Mesenchymal stem cell (in vitro differentiated cells and primary cell): Measurements from ENCODE around the gene CTNNA3.

Source experiments
- DNase-seq: peaks from one replicate; pipeline ENCODE4 v3.0.0-alpha.2; 2013
- H2AFZ ChIP-seq: one replicate; pipeline ENCODE4 v1.6.1; 2013; ENCODE audit warnings: low read depth, mild to moderate bottlenecking, control low read depth, inconsistent platforms, low read length, moderate library complexity
- H2AK5ac ChIP-seq: 2 replicates; pipeline ENCODE4 v1.6.1; 2013; ENCODE audit warnings: low read length, moderate library complexity, mild to moderate bottlenecking, inconsistent platforms; ENCODE audit not compliant: severe bottlenecking
- H2BK120ac ChIP-seq: one replicate; pipeline ENCODE4 v1.6.1; 2013; ENCODE audit warnings: low read depth, mild to moderate bottlenecking, inconsistent platforms, low read length, moderate library complexity
- H2BK12ac ChIP-seq, 2 experiments: one replicate each; pipeline ENCODE4 v1.6.1; 2013; ENCODE audit warnings: inconsistent platforms in 2 of 2, low read length in 2 of 2, mild to moderate bottlenecking in 2 of 2, moderate library complexity in 2 of 2, control low read depth in 1 of 2
- H2BK15ac ChIP-seq: one replicate; pipeline ENCODE4 v1.6.1; 2013; ENCODE audit warnings: mild to moderate bottlenecking, low read depth, inconsistent platforms; ENCODE audit not compliant: poor library complexity, severe bottlenecking
- H2BK5ac ChIP-seq: 2 replicates; pipeline ENCODE4 v1.6.1; 2013; ENCODE audit warnings: low read depth, mild to moderate bottlenecking, low read length, control low read depth, inconsistent platforms; ENCODE audit not compliant: poor library complexity, severe bottlenecking
- H3K14ac ChIP-seq, 2 experiments: one replicate each; pipeline ENCODE4 v1.6.1; 2013; ENCODE audit warnings: inconsistent platforms in 2 of 2, low read length in 2 of 2, control low read depth in 1 of 2, mild to moderate bottlenecking in 1 of 2, moderate library complexity in 1 of 2
- H3K18ac ChIP-seq, 2 experiments: one replicate each; pipeline ENCODE4 v1.6.1; 2013; ENCODE audit warnings: inconsistent platforms in 2 of 2, low read length in 2 of 2, control low read depth in 1 of 2, low read depth in 1 of 2, mild to moderate bottlenecking in 1 of 2
- H3K23ac ChIP-seq, 2 experiments: one replicate each; pipeline ENCODE4 v1.6.1; 2013; ENCODE audit warnings: inconsistent platforms in 2 of 2, low read length in 2 of 2, mild to moderate bottlenecking in 2 of 2, moderate library complexity in 2 of 2, control low read depth in 1 of 2
- H3K27ac ChIP-seq: 2 replicates; pipeline ENCODE4 v1.5.1; 2013; ENCODE audit warnings: mild to moderate bottlenecking, moderate library complexity, low read length, control low read depth, inconsistent platforms; ENCODE audit not compliant: poor library complexity, severe bottlenecking
- H3K27me3 ChIP-seq, 2 experiments: 2 replicates each; pipeline versions ENCODE4 v1.6.1 to v1.7.0; 2013; ENCODE audit warnings: low read length in 2 of 2, mild to moderate bottlenecking in 2 of 2, moderate library complexity in 2 of 2, control low read depth in 1 of 2, inconsistent platforms in 1 of 2; ENCODE audit not compliant: control insufficient read depth in 1 of 2, insufficient read depth in 1 of 2
- H3K36me3 ChIP-seq, 2 experiments: 2 replicates each; pipeline versions ENCODE4 v1.6.1 to v1.7.0; 2013; ENCODE audit warnings: low read length in 2 of 2, control low read depth in 1 of 2, inconsistent platforms in 1 of 2, low read depth in 1 of 2, mild to moderate bottlenecking in 1 of 2; ENCODE audit not compliant: insufficient read depth in 2 of 2, control insufficient read depth in 1 of 2
- H3K4ac ChIP-seq, 2 experiments: one replicate each; pipeline ENCODE4 v1.6.1; 2013; ENCODE audit warnings: inconsistent platforms in 2 of 2, low read length in 2 of 2, mild to moderate bottlenecking in 2 of 2, moderate library complexity in 2 of 2, control low read depth in 1 of 2, low read depth in 1 of 2
- H3K4me1 ChIP-seq: 2 replicates; pipeline ENCODE4 v1.6.1; 2013; ENCODE audit warnings: low read depth, low read length, control low read depth; ENCODE audit not compliant: control insufficient read depth, insufficient read depth
- H3K4me2 ChIP-seq: 2 replicates; pipeline ENCODE4 v1.6.1; 2013; ENCODE audit warnings: low read length, mild to moderate bottlenecking, inconsistent platforms; ENCODE audit not compliant: poor library complexity, severe bottlenecking
- H3K4me3 ChIP-seq, 2 experiments: 2 replicates each; pipeline versions ENCODE4 v1.5.1 to v1.7.0; 2013; ENCODE audit warnings: low read length in 2 of 2, mild to moderate bottlenecking in 2 of 2, control low read depth in 1 of 2, low read depth in 1 of 2; ENCODE audit not compliant: insufficient read depth in 1 of 2
- H3K79me1 ChIP-seq: replicated peaks from 2 replicates; pipeline ENCODE4 v1.6.1; 2013; ENCODE audit warnings: mild to moderate bottlenecking, control low read depth, low read length, inconsistent platforms; ENCODE audit not compliant: poor library complexity, severe bottlenecking
- H3K9ac ChIP-seq: 2 replicates; pipeline ENCODE4 v1.7.0; 2013; ENCODE audit warnings: mild to moderate bottlenecking, low read length, moderate library complexity
- H3K9me3 ChIP-seq: 2 replicates; pipeline ENCODE4 v1.7.0; 2013; ENCODE audit warnings: mild to moderate bottlenecking, low read length; ENCODE audit not compliant: control insufficient read depth
- H4K8ac ChIP-seq: one replicate; pipeline ENCODE4 v1.6.1; 2013; ENCODE audit warnings: inconsistent platforms, mild to moderate bottlenecking, low read length, moderate library complexity
- H4K91ac ChIP-seq: one replicate; pipeline ENCODE4 v1.6.1; 2013; ENCODE audit warnings: mild to moderate bottlenecking, low read length, inconsistent platforms
- WGBS: methylation state at CpG from one replicate; pipeline ENCODE4 v1.1.7; 2013; ENCODE audit warnings: mixed read lengths; 5-methylcytosine and 5-hydroxymethylcytosine counted together

Gene CTNNA3

GRCh38 chr10:66228887-66229286 is 1467.1 kb downstream of the CTNNA3 start:
- no peak overlapping the region for H2BK15ac ChIP-seq
- no peak overlapping the region for H2AFZ ChIP-seq
- no peak overlapping the region for H3K23ac ChIP-seq
- no peak overlapping the region for H2BK12ac ChIP-seq
- no peak overlapping the region for H3K9ac ChIP-seq
- H4K91ac ChIP-seq: no peak overlapping the region
- no peak overlapping the region for H2BK120ac ChIP-seq
- H3K79me1 ChIP-seq: no peaks in the 10 kb centered on the region
- H3K4ac ChIP-seq: no peak overlapping the region
- no peak overlapping the region for H4K8ac ChIP-seq
- H3K4me2 ChIP-seq: no peak overlapping the region
- H3K27ac ChIP-seq: no peak overlapping the region
- DNase-seq: no peak
- H3K9me3 ChIP-seq: peaks cover 39% of the 10 kb centered on the region
- H3K4me3 ChIP-seq: no peak overlapping the region
- H3K27me3 ChIP-seq: no peaks in the 10 kb centered on the region
- no peak overlapping the region for H3K18ac ChIP-seq
- H3K36me3 ChIP-seq: no peaks in the 10 kb centered on the region
- no peak overlapping the region for H2AK5ac ChIP-seq
- no peak overlapping the region for H3K14ac ChIP-seq
- no peaks in the 10 kb centered on the region for H3K4me1 ChIP-seq
- H2BK5ac ChIP-seq: no peak overlapping the region

GRCh38 chr10:66223656-66224055 is 1472.3 kb downstream of the CTNNA3 start:
- H3K79me1 ChIP-seq: no peaks in the 10 kb centered on the region
- H3K9ac ChIP-seq: no peak overlapping the region
- 85% methylated on average over 1 of the region's 1 CpG for WGBS

GRCh38 chr10:66222462-66223046 is 1473.4 kb downstream of the CTNNA3 start:
- Histone ChIP-seq H4K91ac (no peak overlapping the region), H2BK15ac (no peak overlapping the region), H2BK12ac (no peak overlapping the region), H3K14ac (no peak overlapping the region), H3K4me3 (no peak overlapping the region), H2BK120ac (no peak overlapping the region), H3K36me3 (no peaks in the 10 kb centered on the region), H3K4ac (no peak overlapping the region), H4K8ac (no peak overlapping the region), H2AFZ (no peak overlapping the region), H3K4me1 (no peaks in the 10 kb centered on the region), H3K23ac (no peak overlapping the region), H3K27ac (no peak overlapping the region), H3K9ac (no peak overlapping the region), H3K18ac (no peak overlapping the region), H3K27me3 (no peaks in the 10 kb centered on the region), H2BK5ac (no peak overlapping the region), H3K9me3 (peaks cover 11% of the 10 kb centered on the region), H2AK5ac (no peak overlapping the region), H3K79me1 (no peaks in the 10 kb centered on the region), H3K4me2 (no peak overlapping the region)
- 86% methylated on average over 1 of the region's 3 CpGs for WGBS
- no peak for DNase-seq

More at GRCh38 chr10:66223656-66224055, 1472.3 kb downstream of the CTNNA3 start:
- H2BK15ac ChIP-seq: no peak overlapping the region
- no peak overlapping the region for H2BK12ac ChIP-seq
- no peak overlapping the region for H2BK5ac ChIP-seq
- H3K27ac ChIP-seq: no peak overlapping the region
- H3K14ac ChIP-seq: no peak overlapping the region
- no peak overlapping the region for H4K91ac ChIP-seq
- H3K18ac ChIP-seq: no peak overlapping the region
- H3K9me3 ChIP-seq: peaks cover 13% of the 10 kb centered on the region
- no peak overlapping the region for H3K4me2 ChIP-seq
- H3K4me1 ChIP-seq: no peaks in the 10 kb centered on the region
- H2AFZ ChIP-seq: no peak overlapping the region
- H3K23ac ChIP-seq: no peak overlapping the region
- H3K36me3 ChIP-seq: no peaks in the 10 kb centered on the region
- H2BK120ac ChIP-seq: no peak overlapping the region
- H3K4me3 ChIP-seq: no peak overlapping the region
- H3K27me3 ChIP-seq: no peaks in the 10 kb centered on the region
- DNase-seq: no peak
- no peak overlapping the region for H3K4ac ChIP-seq
- H2AK5ac ChIP-seq: no peak overlapping the region
- no peak overlapping the region for H4K8ac ChIP-seq

GRCh38 chr10:66218981-66219587 is 1476.9 kb downstream of the CTNNA3 start:
- 88% methylated on average over 3 of the region's 5 CpGs for WGBS
- Histone ChIP-seq H3K36me3 (no peaks in the 10 kb centered on the region), H2BK12ac (no peak overlapping the region), H3K79me1 (no peaks in the 10 kb centered on the region), H3K4me3 (no peak overlapping the region), H3K23ac (no peak overlapping the region), H3K4ac (no peak overlapping the region), H3K9ac (no peak overlapping the region), H3K27me3 (no peaks in the 10 kb centered on the region), H2BK120ac (no peak overlapping the region), H2BK15ac (no peak overlapping the region), H2BK5ac (no peak overlapping the region), H3K4me2 (no peak overlapping the region), H3K27ac (no peak overlapping the region), H3K4me1 (no peaks in the 10 kb centered on the region), H4K8ac (no peak overlapping the region), H3K14ac (no peak overlapping the region), H2AK5ac (no peak overlapping the region), H3K9me3 (no peaks in the 10 kb centered on the region), H4K91ac (no peak overlapping the region), H2AFZ (no peak overlapping the region), H3K18ac (no peak overlapping the region)
- no peak for DNase-seq
